SK-N-SH treated with all-trans-retinoic acid at 6 μM for 48 hours (cell line): Measurements from ENCODE around the gene SAMMSON.

Experiments
- ATAC-seq: fragments of 200-7000 bp; cut with Tn5 transposase; 3 replicates; pipeline ENCODE4 v1.9.1; 2020; ENCODE audit warnings: mild to moderate bottlenecking, moderate library complexity
- ARNTL ChIP-seq: fragments of 450-650 bp; formaldehyde crosslinking; IDR thresholded peaks from 2 replicates; pipeline ENCODE4 v1.5.0; 2020; ENCODE audit warnings: low read depth, mild to moderate bottlenecking, moderate library complexity, borderline replicate concordance
- CREB5 ChIP-seq: fragments of 250-450 bp; sonication (Bioruptor Pico); IDR thresholded peaks from 2 replicates; pipeline ENCODE4 v1.5.1; 2020; ENCODE audit warnings: low read depth, mild to moderate bottlenecking, moderate library complexity
- CSDC2 ChIP-seq: fragments of 250-450 bp; sonication (Bioruptor Pico); IDR thresholded peaks from 2 replicates; pipeline ENCODE4 v1.5.0; 2020; ENCODE audit warnings: mild to moderate bottlenecking, moderate library complexity
- CSRNP3 ChIP-seq: fragments of 250-450 bp; sonication (Bioruptor Pico); IDR thresholded peaks from 2 replicates; pipeline ENCODE4 v1.5.1; 2021; ENCODE audit warnings: mild to moderate bottlenecking, moderate library complexity
- ESRRG ChIP-seq: fragments of 250-450 bp; sonication (Bioruptor Pico); IDR thresholded peaks from 2 replicates; pipeline ENCODE4 v1.6.1; 2021; ENCODE audit warnings: mild to moderate bottlenecking
- GLIS3 ChIP-seq: fragments of 250-450 bp; sonication (Bioruptor Pico); IDR thresholded peaks from 2 replicates; pipeline ENCODE4 v1.5.0; 2020; ENCODE audit warnings: mild to moderate bottlenecking, moderate library complexity
- ISL1 ChIP-seq: fragments of 250-450 bp; sonication (Bioruptor Pico); IDR thresholded peaks from 2 replicates; pipeline ENCODE4 v2.1.2; 2022; ENCODE audit warnings: mild to moderate bottlenecking, moderate library complexity
- OSR1 ChIP-seq: fragments of 250-450 bp; sonication (Bioruptor Pico); IDR thresholded peaks from 2 replicates; pipeline ENCODE4 v1.8.0; 2022; ENCODE audit warnings: moderate library complexity, mild to moderate bottlenecking, inconsistent platforms
- PATZ1 ChIP-seq: fragments of 250-450 bp; sonication (Bioruptor Pico); IDR thresholded peaks from 2 replicates; pipeline ENCODE4 v1.8.0; 2020; ENCODE audit warnings: mild to moderate bottlenecking, moderate library complexity, borderline replicate concordance
- PPARA ChIP-seq: fragments of 250-450 bp; sonication (Bioruptor Pico); IDR thresholded peaks from 2 replicates; pipeline ENCODE4 v1.5.0; 2020; ENCODE audit warnings: mild to moderate bottlenecking, borderline replicate concordance
- RARB ChIP-seq: fragments of 250-450 bp; sonication (Bioruptor Pico); IDR thresholded peaks from 2 replicates; pipeline ENCODE4 v1.8.0; 2021; ENCODE audit warnings: mild to moderate bottlenecking, moderate library complexity
- SNAI2 ChIP-seq: fragments of 250-450 bp; sonication (Bioruptor Pico); IDR thresholded peaks from 2 replicates; pipeline ENCODE4 v1.5.0; 2020; ENCODE audit warnings: mild to moderate bottlenecking, moderate library complexity
- TCF4 ChIP-seq: fragments of 250-450 bp; sonication (Bioruptor Pico); IDR thresholded peaks from 2 replicates; pipeline ENCODE4 v1.8.0; 2021; ENCODE audit warnings: mild to moderate bottlenecking, moderate library complexity, borderline replicate concordance
- TOX ChIP-seq: fragments of 250-450 bp; sonication (Bioruptor Pico); IDR thresholded peaks from 2 replicates; pipeline ENCODE4 v1.8.0; 2021; ENCODE audit warnings: mild to moderate bottlenecking, moderate library complexity, borderline replicate concordance
- TSHZ2 ChIP-seq: fragments of 250-450 bp; sonication (Bioruptor Pico); IDR thresholded peaks from 2 replicates; pipeline ENCODE4 v1.5.0; 2020; ENCODE audit warnings: mild to moderate bottlenecking, moderate library complexity
- ZC3H10 ChIP-seq: fragments of 250-450 bp; sonication (Bioruptor Pico); IDR thresholded peaks from 2 replicates; pipeline ENCODE4 v1.5.1; 2021; ENCODE audit warnings: mild to moderate bottlenecking, moderate library complexity
- ZFP3 ChIP-seq: fragments of 250-450 bp; sonication (Bioruptor Pico); IDR thresholded peaks from 2 replicates; pipeline ENCODE4 v1.5.0; 2020; ENCODE audit warnings: mild to moderate bottlenecking, moderate library complexity
- ZFP30 ChIP-seq: fragments of 450-650 bp; formaldehyde crosslinking; IDR thresholded peaks from 2 replicates; pipeline ENCODE4 v1.5.0; 2022; ENCODE audit warnings: mild to moderate bottlenecking, moderate library complexity
- ZNF565 ChIP-seq: fragments of 450-650 bp; formaldehyde crosslinking; conservative IDR thresholded peaks from 2 replicates; pipeline ENCODE4 v1.5.0; 2020; ENCODE audit warnings: low read depth, mild to moderate bottlenecking, moderate library complexity
- ZNF70 ChIP-seq: fragments of 450-650 bp; formaldehyde crosslinking; IDR thresholded peaks from 2 replicates; pipeline ENCODE4 v1.5.0; 2020; ENCODE audit warnings: mild to moderate bottlenecking, moderate library complexity
- ZNF8 ChIP-seq: fragments of 450-650 bp; formaldehyde crosslinking; IDR thresholded peaks from 2 replicates; pipeline ENCODE4 v1.5.0; 2020; ENCODE audit warnings: mild to moderate bottlenecking, moderate library complexity
- TF ChIP-seq, protein P1 (sequence below): fragments of 250-450 bp; sonication (Bioruptor Pico); IDR thresholded peaks from 2 replicates; pipeline ENCODE4 v1.8.0; 2021; ENCODE audit warnings: low read depth, mild to moderate bottlenecking, moderate library complexity, borderline replicate concordance

The SAMMSON gene

DNA sequence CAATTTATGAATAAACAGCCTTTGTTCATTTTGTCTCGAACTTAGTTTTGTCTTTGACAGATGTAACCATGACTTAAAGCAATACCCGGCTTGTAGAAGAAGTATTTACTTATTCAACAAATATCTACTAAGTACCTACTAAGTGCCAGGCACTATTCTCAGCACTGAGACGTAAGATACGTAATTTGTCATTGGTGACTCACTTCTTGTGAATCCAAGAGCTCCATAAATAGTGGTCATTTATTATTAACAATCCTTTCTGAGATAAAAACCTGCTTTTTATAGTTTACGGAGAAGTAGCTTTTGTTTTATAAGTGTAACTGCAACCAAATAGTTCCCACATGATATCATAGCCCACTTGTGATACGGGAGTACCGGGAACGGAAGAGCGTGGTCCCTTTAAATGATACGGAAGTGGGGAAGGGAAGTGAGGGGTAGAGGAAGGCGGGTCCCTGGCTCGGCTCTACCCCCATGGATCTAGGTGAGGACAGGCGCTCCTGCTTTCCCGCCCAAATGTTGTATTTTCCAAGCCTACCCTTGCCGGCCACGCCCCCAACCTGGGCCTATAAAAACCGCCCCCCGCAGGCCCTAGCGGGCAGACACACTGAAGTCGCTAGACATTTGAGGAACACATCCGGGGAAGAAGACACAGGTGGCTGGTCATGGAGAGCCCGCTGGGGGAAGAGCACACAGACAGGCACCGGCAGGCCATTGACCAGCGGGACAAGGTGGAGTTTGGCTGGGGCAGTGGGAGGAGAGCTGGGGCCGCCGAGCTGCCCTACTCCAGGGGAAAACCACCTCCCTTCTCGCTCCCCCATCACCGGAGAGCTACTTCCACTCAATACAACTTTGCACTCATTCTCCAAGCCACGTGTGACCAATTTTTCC is at the start of gene SAMMSON:
Gene SAMMSON, plus strand, starts transcription at position 594 of the 888 bp plus-strand sequence.
- TF ChIP-seq PATZ1 (CRISPR knock-in tag) (peak; percentile 60; the same call in 1 of the 2 replicates), GLIS3 (no peak), CSDC2 (CRISPR knock-in tag) (no peak), ZNF8 (CRISPR knock-in tag) (no peak), OSR1 (no peak), TCF4 (no peak), ZFP3 (no peak), ISL1 (CRISPR knock-in tag) (peak; percentile 84)
- ATAC-seq = peak; percentile 51

- ATAC-seq = no peak
- TF ChIP-seq RARB (CRISPR knock-in tag) (no peak), ESRRG (CRISPR knock-in tag) (no peak), PATZ1 (CRISPR knock-in tag) (no peak), ZNF70 (CRISPR knock-in tag) (no peak), ZC3H10 (CRISPR knock-in tag) (no peak), ISL1 (CRISPR knock-in tag) (no peak), ARNTL (no peak), ZNF565 (CRISPR knock-in tag) (no peak), ZNF8 (CRISPR knock-in tag) (no peak), OSR1 (no peak), PPARA (CRISPR knock-in tag) (no peak)
Measured at GRCh38 chr3:69951616-69952015, 47.9 kb upstream of the SAMMSON start.

DNA sequence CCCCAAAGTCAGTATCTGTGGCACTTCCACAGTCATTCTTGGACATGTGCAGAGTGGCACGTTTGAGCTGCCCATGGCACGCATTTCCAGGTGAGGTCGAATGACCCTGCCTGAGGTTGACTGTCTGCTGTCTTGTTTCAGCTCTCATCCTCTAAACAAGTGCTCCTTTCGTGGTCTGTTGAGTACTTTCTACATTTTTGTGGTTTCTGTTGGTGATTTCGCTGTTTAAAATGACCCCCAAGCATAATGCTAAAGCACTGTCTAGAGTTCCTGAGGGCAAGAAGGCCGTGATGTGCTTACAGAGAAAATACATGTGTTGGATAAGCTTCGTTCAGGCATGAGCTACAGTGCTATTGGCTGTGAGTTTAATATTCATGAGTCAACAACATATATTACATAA is 40.0 kb upstream of the SAMMSON start:
- TF ChIP-seq ZFP3 (no peak), OSR1 (no peak), CSDC2 (CRISPR knock-in tag) (no peak), CSRNP3 (CRISPR knock-in tag) (no peak), TOX (CRISPR knock-in tag) (no peak), ZNF565 (CRISPR knock-in tag) (no peak), PATZ1 (CRISPR knock-in tag) (no peak), ZFP30 (CRISPR knock-in tag) (no peak), TSHZ2 (CRISPR knock-in tag) (no peak), PPARA (CRISPR knock-in tag) (no peak), ZC3H10 (CRISPR knock-in tag) (no peak), RARB (CRISPR knock-in tag) (no peak), ZNF70 (CRISPR knock-in tag) (no peak), CREB5 (CRISPR knock-in tag) (no peak), ESRRG (CRISPR knock-in tag) (no peak), SNAI2 (CRISPR knock-in tag) (no peak), ISL1 (CRISPR knock-in tag) (no peak), ARNTL (no peak)
- TF ChIP-seq, protein P1, sequence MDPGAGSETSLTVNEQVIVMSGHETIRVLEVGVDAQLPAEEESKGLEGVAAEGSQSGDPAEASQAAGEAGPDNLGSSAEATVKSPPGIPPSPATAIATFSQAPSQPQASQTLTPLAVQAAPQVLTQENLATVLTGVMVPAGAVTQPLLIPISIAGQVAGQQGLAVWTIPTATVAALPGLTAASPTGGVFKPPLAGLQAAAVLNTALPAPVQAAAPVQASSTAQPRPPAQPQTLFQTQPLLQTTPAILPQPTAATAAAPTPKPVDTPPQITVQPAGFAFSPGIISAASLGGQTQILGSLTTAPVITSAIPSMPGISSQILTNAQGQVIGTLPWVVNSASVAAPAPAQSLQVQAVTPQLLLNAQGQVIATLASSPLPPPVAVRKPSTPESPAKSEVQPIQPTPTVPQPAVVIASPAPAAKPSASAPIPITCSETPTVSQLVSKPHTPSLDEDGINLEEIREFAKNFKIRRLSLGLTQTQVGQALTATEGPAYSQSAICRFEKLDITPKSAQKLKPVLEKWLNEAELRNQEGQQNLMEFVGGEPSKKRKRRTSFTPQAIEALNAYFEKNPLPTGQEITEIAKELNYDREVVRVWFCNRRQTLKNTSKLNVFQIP (CRISPR knock-in tag) = no peak
- no peak for ATAC-seq
